HG03159 (cell line): ENCODE results near the gene CAMTA1.

ENCODE experiments used
- ATAC-seq: cut with Tn5 transposase; IDR thresholded peaks from one replicate; pipeline ENCODE4 v1.9.1; 2021; ENCODE audit warnings: mild to moderate bottlenecking, moderate library complexity; ENCODE audit not compliant: unreplicated experiment

Gene CAMTA1

DNA sequence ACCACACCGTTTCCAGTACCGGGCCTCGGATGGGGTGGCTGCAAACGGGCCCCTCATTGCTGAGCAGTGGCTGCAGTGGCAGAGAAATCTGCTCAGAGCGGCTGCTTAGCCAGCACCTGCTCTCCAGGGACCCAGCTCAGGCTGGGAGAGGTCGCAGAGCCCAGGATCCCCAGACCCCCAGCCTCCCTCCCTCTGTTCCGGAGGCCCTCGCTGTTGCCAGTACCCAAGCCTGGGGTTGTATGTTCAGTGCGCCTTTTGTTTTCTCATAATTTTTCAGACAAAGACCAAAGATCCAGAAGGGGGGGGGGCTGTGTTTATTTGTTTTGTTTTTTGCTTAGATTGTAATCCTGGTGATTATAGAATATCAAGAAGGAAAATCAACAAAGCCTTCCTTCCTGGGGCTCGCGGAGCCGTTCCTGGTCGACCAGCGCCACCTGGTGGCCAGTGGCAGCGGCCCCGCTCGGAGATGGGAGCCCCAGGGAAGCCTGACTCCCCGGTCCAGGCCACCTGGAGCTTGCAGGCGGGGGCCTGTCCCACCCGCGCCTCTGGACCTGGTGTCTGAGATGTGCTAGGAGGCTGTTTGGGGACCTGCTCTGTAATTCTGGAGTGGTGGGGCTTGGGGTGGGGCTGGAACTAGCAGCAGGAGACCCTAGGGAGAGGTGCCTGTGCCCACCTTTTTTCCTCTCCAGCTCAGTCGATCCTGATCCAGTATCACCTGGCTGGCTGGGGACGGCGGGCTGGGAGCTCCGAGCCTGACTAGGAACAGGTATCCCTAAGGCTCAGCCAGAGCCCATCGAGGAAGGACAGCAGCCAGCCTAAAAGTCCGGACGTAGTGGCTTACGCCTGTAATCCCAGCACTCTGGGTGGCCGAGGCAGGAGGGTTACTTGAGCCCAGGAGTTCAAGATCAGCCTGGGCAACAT lies 862.0 kb downstream of the CAMTA1 start:
- no peak for ATAC-seq

DNA sequence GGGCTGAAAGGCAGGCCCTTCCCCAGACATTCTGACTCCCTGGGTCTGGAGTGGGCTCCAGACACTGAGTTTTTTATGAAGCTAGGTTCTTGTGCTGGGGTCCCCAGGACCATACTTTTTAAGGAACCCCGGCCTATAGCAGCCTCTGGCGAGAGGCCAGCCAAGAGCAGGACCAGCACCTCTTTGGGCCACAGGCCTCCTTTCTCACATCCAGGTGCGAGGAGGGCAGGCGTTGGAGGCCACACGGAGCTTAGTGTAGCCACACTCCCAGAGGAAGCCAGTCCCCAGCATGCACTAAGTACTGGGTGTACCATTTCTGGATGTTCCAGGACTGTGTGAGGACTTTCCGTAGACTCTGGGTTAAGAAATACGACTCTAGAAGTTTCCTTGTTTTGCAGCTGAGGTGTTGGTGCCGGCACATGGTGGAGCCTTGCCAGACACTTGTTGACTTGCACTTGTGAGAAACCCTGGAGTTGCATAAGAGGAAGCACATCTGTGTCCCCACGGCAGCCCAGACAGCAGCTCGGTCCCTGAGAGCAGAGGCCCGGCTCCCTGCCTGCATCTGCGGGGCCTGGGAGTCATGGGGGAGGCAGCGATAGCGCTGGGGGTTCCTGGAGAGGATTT lies 863.6 kb downstream of the CAMTA1 start:
- no peak for ATAC-seq

- ATAC-seq, result no peak
These were observed 865.5 kb downstream of the CAMTA1 start for GRCh38 chr1:7650801-7651200.

DNA sequence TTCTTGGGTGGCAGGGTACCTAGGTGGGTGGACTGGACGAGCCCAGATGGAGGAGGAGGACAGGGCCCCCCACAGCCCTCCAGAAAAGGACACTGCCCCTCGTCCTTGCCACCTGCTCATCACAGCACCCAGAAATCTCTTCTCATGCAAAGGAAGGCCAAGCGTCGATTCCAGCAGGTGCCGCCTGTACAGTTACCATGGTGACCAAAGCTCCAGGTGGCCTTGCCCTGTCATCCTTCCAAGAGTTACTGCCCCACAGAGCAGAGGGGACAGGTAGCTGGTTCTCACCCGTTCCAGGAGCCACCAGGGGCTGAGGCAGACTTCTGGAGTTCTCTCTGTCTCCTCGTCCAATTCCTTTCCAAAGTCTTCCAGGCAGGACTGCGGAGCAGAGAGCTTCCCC lies 865.9 kb downstream of the CAMTA1 start:
- no peak for ATAC-seq

DNA sequence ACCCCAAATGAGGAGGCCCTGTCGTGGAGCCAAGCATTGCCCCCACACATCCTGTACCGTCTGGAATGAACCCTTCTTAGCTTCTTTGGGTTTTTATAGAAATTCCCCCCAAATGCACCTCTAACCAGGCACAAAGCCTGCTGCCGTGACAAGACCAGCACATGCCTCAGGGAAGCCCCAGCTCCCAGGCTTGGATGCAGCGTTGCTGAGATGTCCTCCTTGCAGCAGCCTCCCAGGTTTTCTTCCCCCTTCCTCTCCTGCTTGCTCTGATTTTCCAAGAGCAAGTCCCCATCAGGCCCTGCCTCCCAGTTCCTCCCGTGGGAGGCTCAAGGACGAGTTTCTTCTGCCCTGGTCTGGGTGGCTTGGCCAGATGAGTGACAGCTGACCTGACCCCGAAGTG lies 866.8 kb downstream of the CAMTA1 start:
- ATAC-seq, result no peak

DNA sequence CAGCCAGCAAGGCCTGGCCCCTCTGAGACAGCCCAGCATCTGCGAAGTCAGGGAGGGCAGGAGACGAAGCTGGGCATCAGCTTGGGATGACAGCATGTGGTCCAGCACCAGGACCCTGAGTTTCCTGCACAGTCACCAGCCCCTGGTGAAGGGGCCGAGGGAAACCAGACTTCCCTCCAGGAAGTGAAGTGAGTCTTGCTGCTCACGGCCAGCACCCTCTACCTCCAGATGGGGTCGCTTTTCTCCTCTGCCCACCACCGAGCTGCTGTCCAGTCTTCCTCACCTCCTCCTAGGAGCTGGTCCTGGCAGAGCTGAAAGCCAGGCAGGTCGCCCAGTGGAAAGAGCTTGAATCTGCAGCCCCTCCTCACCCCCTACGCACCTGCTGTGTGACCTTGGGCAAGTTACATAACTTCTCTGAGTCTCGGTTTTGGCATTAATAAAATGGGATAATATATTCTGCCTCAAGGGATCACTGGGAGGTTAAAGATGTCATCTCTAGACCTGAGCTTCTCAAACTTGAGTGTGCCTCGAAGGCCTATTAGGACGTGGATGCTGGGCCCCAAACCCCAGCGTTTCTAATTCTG lies 867.4 kb downstream of the CAMTA1 start:
- ATAC-seq, result no peak

DNA sequence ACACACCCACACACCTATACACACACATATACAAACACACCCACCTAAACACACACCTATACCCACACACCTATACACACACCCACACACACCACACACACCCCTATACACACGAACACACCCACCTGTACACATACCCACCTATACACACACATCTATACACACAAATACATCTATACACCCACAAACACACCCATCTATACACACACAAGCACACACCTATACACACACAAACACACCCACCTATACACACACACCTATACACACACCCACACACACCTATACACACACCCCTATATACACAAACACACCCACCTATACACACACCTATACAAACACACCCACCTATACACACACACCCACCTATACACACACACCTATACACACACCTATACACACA lies 869.5 kb downstream of the CAMTA1 start:
- ATAC-seq, result no peak

DNA sequence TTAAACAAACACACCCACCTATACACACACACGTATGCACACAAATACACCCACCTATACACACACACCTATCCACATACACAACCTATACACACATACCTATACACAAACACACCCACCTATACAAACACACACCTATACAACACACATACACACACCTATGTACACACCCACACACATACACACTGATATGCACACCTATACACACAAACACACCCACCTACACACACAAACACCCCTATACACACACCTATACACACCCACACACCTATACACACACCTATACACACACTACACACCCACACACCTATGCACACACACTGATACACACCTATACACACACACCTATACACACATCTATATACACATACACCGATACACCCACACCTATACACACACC lies 870.1 kb downstream of the CAMTA1 start:
- ATAC-seq, result no peak

DNA sequence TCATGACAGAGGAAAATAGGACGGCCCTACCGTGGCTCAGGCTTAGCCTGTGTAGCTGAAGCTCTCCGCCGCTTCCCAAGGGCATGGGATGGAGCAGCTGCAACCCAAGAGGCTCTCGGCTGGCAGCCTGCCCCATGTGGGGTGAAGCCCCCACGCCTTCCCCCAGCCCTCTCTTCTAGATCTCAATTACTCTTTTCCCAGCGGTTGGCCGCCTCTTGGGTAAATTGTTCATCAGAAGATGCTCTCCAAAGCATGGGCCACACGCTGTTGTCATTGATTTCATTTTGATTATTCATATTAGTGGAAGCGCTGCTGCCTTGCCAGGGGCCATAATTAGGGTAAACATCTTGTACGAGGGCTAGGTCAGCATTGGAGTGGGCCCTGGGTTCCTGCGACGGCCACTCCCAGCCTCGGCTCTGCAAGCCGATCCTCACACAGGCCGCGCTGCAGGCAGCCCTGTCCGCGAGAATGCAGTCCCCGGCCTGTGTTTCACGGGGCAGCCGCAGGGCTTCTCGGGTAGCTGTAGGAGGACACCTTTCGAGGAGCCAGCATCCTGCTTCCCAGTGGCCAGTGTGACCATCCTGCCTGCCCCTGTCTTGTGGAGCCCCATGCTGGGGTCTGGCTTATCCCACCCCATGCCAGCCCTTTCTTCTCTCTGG lies 871.4 kb downstream of the CAMTA1 start:
- no peak for ATAC-seq

DNA sequence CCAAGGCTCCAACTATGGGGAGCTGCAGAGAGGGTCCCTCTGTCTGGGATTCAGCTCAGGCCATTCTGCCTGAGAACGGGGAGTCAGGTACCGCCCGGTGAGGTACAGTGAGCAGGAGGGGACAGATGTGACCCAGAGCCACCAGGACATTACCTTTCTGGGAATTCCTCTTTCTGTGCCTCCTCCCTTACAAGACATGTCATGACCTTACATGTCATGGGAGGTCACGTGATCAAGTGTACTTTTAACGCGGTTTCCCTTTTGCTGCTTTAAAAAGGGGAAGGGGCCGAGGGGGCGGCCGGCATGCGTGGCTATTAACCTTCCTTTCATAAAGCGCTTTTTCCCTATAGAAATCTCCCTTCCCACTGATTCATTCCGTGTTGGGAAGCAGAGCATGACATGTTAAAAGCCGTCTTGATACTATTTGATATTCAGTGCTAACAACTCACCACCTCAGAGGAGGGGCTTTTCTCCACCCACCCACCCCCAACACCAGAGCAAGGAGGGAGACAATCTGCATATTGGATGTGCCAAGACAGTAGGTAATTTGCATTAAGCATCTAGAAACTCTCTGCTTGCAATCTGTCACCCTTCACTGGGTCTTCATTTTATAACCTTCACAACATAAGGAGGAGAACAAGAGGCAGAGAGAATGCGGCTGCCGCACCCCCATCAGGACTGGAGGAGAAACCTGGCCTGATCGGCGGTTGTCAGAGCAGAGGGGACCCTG lies 872.2 kb downstream of the CAMTA1 start:
- no peak for ATAC-seq

- ATAC-seq, result no peak
These were observed 872.8 kb downstream of the CAMTA1 start for GRCh38 chr1:7658099-7658498.

GRCh38 chr1:7659514-7659913 lies 874.3 kb downstream of the CAMTA1 start:
- no peak for ATAC-seq

- no peak for ATAC-seq
These were observed 878.3 kb downstream of the CAMTA1 start for GRCh38 chr1:7663451-7664146.

DNA sequence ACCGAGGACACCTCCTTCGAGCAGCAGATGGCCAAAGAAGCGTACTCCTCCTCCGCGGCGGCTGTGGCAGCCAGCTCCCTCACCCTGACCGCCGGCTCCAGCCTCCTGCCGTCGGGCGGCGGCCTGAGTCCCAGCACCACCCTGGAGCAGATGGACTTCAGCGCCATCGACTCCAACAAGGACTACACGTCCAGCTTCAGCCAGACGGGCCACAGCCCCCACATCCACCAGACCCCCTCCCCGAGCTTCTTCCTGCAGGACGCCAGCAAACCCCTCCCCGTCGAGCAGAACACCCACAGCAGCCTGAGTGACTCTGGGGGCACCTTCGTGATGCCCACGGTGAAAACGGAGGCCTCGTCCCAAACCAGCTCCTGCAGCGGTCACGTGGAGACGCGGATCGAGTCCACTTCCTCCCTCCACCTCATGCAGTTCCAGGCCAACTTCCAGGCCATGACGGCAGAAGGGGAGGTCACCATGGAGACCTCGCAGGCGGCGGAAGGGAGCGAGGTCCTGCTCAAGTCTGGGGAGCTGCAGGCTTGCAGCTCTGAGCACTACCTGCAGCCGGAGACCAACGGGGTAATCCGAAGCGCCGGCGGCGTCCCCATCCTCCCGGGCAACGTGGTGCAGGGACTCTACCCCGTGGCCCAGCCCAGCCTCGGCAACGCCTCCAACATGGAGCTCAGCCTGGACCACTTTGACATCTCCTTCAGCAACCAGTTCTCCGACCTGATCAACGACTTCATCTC lies 879.1 kb downstream of the CAMTA1 start:
- no peak for ATAC-seq

DNA sequence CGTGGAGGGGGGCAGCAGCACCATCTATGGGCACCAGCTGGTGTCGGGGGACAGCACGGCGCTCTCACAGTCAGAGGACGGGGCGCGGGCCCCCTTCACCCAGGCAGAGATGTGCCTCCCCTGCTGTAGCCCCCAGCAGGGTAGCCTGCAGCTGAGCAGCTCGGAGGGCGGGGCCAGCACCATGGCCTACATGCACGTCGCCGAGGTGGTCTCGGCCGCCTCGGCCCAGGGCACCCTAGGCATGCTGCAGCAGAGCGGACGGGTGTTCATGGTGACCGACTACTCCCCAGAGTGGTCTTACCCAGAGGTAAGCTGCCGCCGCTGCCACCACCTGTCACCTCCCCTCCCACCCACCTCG lies 879.6 kb downstream of the CAMTA1 start:
- no peak for ATAC-seq

DNA sequence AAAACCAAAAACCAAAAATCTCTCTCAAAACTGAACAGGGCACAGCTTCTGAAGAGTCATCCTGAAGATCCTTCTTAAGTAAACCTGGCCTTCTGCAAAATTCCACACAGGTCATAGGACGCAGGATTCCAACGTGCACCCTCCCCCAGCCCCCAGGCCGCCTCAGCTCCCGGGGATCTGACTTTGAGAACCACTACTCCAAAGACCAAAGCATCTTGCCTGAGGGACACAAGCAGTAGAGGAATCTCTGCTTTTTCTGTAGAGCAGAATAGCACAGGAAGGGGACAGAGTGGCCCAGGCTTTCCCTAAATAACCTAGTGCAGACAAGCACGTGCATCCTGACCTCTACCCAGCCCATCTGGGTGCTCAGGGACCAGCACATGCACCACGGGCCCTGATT lies 881.0 kb downstream of the CAMTA1 start:
- ATAC-seq, result no peak

- no peak for ATAC-seq
These were observed 881.9 kb downstream of the CAMTA1 start for GRCh38 chr1:7667159-7667558.

- no peak for ATAC-seq
These were observed 882.5 kb downstream of the CAMTA1 start for GRCh38 chr1:7667625-7668218.
